Trophoblast cell (in vitro differentiated cells and primary cell): Measurements from ENCODE around the gene PRKCH.
"Not testable (repeated sequence)": the region's sequence is repeated elsewhere in the genome, so short reads cannot be mapped to it uniquely, and the experiment has no call there.

Experiments
- DNase-seq, 2 donors: peaks; one replicate each; pipeline ENCODE4 v3.0.0-alpha.2; 2016
- H2AFZ ChIP-seq: 2 replicates; pipeline ENCODE4 v1.6.1; 2013; ENCODE audit warnings: low read length, moderate library complexity, mild to moderate bottlenecking; ENCODE audit not compliant: insufficient read depth, poor library complexity
- H2AK5ac ChIP-seq: 2 replicates; pipeline ENCODE4 v1.6.1; 2013; ENCODE audit warnings: mild to moderate bottlenecking, low read length
- H2BK120ac ChIP-seq: 2 replicates; pipeline ENCODE4 v1.6.1; 2013; ENCODE audit warnings: low read length, mild to moderate bottlenecking, moderate library complexity; ENCODE audit not compliant: insufficient read depth, poor library complexity
- H2BK12ac ChIP-seq: 2 replicates; pipeline ENCODE4 v1.6.1; 2013; ENCODE audit warnings: mild to moderate bottlenecking, low read length, moderate library complexity
- H2BK5ac ChIP-seq: 2 replicates; pipeline ENCODE4 v1.6.1; 2013; ENCODE audit warnings: low read length, low read depth, moderate library complexity, mild to moderate bottlenecking; ENCODE audit not compliant: poor library complexity
- H3K14ac ChIP-seq: 2 replicates; pipeline ENCODE4 v1.6.1; 2013; ENCODE audit warnings: mild to moderate bottlenecking, low read length
- H3K18ac ChIP-seq: 2 replicates; pipeline ENCODE4 v1.6.1; 2013; ENCODE audit warnings: mild to moderate bottlenecking, low read length
- H3K23ac ChIP-seq: 2 replicates; pipeline ENCODE4 v1.6.1; 2013; ENCODE audit warnings: low read length
- H3K27ac ChIP-seq: 2 replicates; pipeline ENCODE4 v1.5.1; 2013; ENCODE audit warnings: low read depth, mild to moderate bottlenecking, inconsistent platforms, low read length, moderate library complexity
- H3K27me3 ChIP-seq: 2 replicates; pipeline ENCODE4 v1.6.1; 2013; ENCODE audit warnings: inconsistent platforms, mild to moderate bottlenecking, low read length, moderate library complexity; ENCODE audit not compliant: insufficient read depth
- H3K36me3 ChIP-seq, 2 experiments: 1 replicate in 1 of 2; 2 replicates in 1 of 2; pipeline ENCODE4 v1.6.1; 2013; ENCODE audit warnings: low read length in 2 of 2, mild to moderate bottlenecking in 2 of 2, moderate library complexity in 1 of 2; ENCODE audit not compliant: insufficient read depth in 2 of 2, control insufficient read depth in 1 of 2
- H3K4ac ChIP-seq: 2 replicates; pipeline ENCODE4 v1.6.1; 2013; ENCODE audit warnings: low read depth, mild to moderate bottlenecking, low read length, moderate library complexity
- H3K4me1 ChIP-seq, 2 experiments: 1 replicate in 1 of 2; 2 replicates in 1 of 2; pipeline ENCODE4 v1.6.1; 2013; ENCODE audit warnings: low read length in 2 of 2, mild to moderate bottlenecking in 2 of 2, moderate library complexity in 1 of 2; ENCODE audit not compliant: insufficient read depth in 2 of 2, control insufficient read depth in 1 of 2
- H3K4me2 ChIP-seq: 2 replicates; pipeline ENCODE4 v1.6.1; 2013; ENCODE audit warnings: inconsistent platforms, mild to moderate bottlenecking, low read length, moderate library complexity
- H3K4me3 ChIP-seq: 2 replicates; pipeline ENCODE4 v1.5.1; 2013; ENCODE audit warnings: mild to moderate bottlenecking, low read depth, low read length, inconsistent platforms
- H3K79me1 ChIP-seq: one replicate; pipeline ENCODE4 v1.6.1; 2013; ENCODE audit warnings: low read length
- H3K79me2 ChIP-seq: 2 replicates; pipeline ENCODE4 v1.6.1; 2013; ENCODE audit warnings: low read length, mild to moderate bottlenecking; ENCODE audit not compliant: control insufficient read depth, insufficient read depth, poor library complexity
- H3K9ac ChIP-seq: 2 replicates; pipeline ENCODE4 v1.6.1; 2013; ENCODE audit warnings: mild to moderate bottlenecking, low read length
- H3K9me3 ChIP-seq: 2 replicates; pipeline ENCODE4 v1.6.1; 2013; ENCODE audit warnings: low read depth, mild to moderate bottlenecking, control low read depth, inconsistent platforms, low read length; ENCODE audit not compliant: insufficient read depth
- H4K12ac ChIP-seq: 2 replicates; pipeline ENCODE4 v1.6.1; 2013; ENCODE audit warnings: low read depth, mild to moderate bottlenecking, low read length, moderate library complexity
- H4K8ac ChIP-seq: 2 replicates; pipeline ENCODE4 v1.6.1; 2013; ENCODE audit warnings: low read depth, mild to moderate bottlenecking, low read length, moderate library complexity
- H4K91ac ChIP-seq: one replicate; pipeline ENCODE4 v1.6.1; 2013; ENCODE audit warnings: low read depth, mild to moderate bottlenecking, low read length, moderate library complexity
- WGBS: extraction: QIAGEN DNeasy Blood & Tissue Kit; methylation state at CpG from one replicate; pipeline ENCODE4 v1.1.7; 2013; ENCODE audit warnings: missing lambda C conversion rate; ENCODE audit not compliant: insufficient read length, insufficient coverage; ENCODE audit errors: extremely low coverage; 5-methylcytosine and 5-hydroxymethylcytosine counted together

Gene PRKCH

GRCh38 chr14:61527325-61528100 lies 206.1 kb downstream of the PRKCH start:
- Histone ChIP-seq H3K79me2 (peaks cover 7% of the 10 kb centered on the region), H3K4ac (peak overlapping the region; percentile 77), H3K4me3 (no peak overlapping the region), H2AFZ (peak overlapping the region; percentile 61), H2BK120ac (peak overlapping the region; percentile 87), H3K79me1 (peaks cover 45% of the 10 kb centered on the region), H3K14ac (peak overlapping the region; percentile 71), H3K9ac (no peak overlapping the region), H3K18ac (peak overlapping the region; percentile 89), H2AK5ac (peak overlapping the region; percentile 47), H3K27ac (peak overlapping the region; percentile 100), H2BK12ac (peak overlapping the region; percentile 85), H3K36me3 (peaks cover 5 to 13% of the 10 kb centered on the region in 2 experiments), H4K8ac (peak overlapping the region; percentile 80), H3K9me3 (no peaks in the 10 kb centered on the region), H3K27me3 (no peaks in the 10 kb centered on the region), H2BK5ac (peak overlapping the region; percentile 95), H4K12ac (peak overlapping the region; percentile 45), H3K4me1 (peaks cover 34 to 45% of the 10 kb centered on the region in 2 experiments), H4K91ac (peak overlapping the region; percentile 94), H3K23ac (no peak overlapping the region), H3K4me2 (no peak overlapping the region)
- DNase-seq = peak; percentile 54 to 58
- WGBS = no CpG with 5 or more reads among the region's 10 CpGs

DNA sequence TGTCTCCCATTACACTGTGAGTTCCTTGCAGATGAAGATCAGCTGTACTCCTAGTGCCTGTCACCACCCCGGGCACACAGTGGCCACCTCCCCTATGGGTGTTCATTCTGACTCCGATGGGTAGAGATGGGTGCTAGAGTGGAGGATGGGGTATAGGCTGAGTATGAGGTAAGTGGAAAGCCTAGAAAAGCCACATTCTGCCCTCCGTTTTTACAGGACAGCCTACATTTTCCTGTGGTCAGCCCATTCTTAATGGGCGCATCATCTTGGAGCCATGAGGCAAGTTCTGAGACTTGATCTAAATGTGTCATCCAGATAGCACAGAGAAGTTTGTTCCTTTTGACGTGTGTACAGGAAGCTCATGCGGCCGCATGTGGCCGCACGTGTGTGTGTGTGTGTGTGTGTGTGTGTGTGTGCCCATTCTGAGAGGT lies 207.2 kb downstream of the PRKCH start:
- H3K9me3 ChIP-seq = no peaks in the 10 kb centered on the region
- H2BK12ac ChIP-seq = peak overlapping the region; percentile 47
- H3K4me1 ChIP-seq = peaks cover 39 to 49% of the 10 kb centered on the region in 2 experiments
- peak overlapping the region; percentile 47 for H2AK5ac ChIP-seq
- H3K79me2 ChIP-seq = peaks cover 7% of the 10 kb centered on the region
- H3K4me3 ChIP-seq = no peak overlapping the region
- peak overlapping the region; percentile 100 for H3K27ac ChIP-seq
- peak overlapping the region; percentile 54 for H2BK120ac ChIP-seq
- no CpG with 5 or more reads among the region's 9 CpGs for WGBS
- H2AFZ ChIP-seq = no peak overlapping the region
- peak overlapping the region; percentile 7 for H3K4ac ChIP-seq
- no peak overlapping the region for H3K4me2 ChIP-seq
- peak overlapping the region; percentile 94 for H4K91ac ChIP-seq
- H2BK5ac ChIP-seq = peak overlapping the region; percentile 37
- H3K36me3 ChIP-seq = peaks cover 7 to 13% of the 10 kb centered on the region in 2 experiments
- peak in 1 of 2 donors; percentile 61 for DNase-seq
- H3K9ac ChIP-seq = no peak overlapping the region
- peaks cover 46% of the 10 kb centered on the region for H3K79me1 ChIP-seq
- no peak overlapping the region for H4K12ac ChIP-seq
- no peak overlapping the region for H3K23ac ChIP-seq
- H3K14ac ChIP-seq = peak overlapping the region; percentile 38
- H3K27me3 ChIP-seq = no peaks in the 10 kb centered on the region
- peak overlapping the region; percentile 20 for H4K8ac ChIP-seq
- peak overlapping the region; percentile 32 for H3K18ac ChIP-seq

- H4K12ac ChIP-seq, H3K79me2 ChIP-seq, H3K14ac ChIP-seq, H3K4ac ChIP-seq, H3K4me3 ChIP-seq, H2AFZ ChIP-seq, H3K23ac ChIP-seq, H4K8ac ChIP-seq, H2BK12ac ChIP-seq, H3K9me3 ChIP-seq, H3K18ac ChIP-seq, DNase-seq, H3K27me3 ChIP-seq, H2BK120ac ChIP-seq, H3K4me2 ChIP-seq, H3K9ac ChIP-seq, H2AK5ac ChIP-seq, H3K27ac ChIP-seq, H2BK5ac ChIP-seq: not testable (repeated sequence)
- Histone ChIP-seq H3K36me3 (peaks cover 7 to 15% of the 10 kb centered on the region in 2 experiments), H3K79me1 (peaks cover 44% of the 10 kb centered on the region), H3K4me1 (peaks cover 39 to 48% of the 10 kb centered on the region in 2 experiments), H4K91ac (peak overlapping the region; percentile 94)
- WGBS = no CpG with 5 or more reads among the region's 5 CpGs
These were observed 208.0 kb downstream of the PRKCH start for GRCh38 chr14:61529360-61529759.

DNA sequence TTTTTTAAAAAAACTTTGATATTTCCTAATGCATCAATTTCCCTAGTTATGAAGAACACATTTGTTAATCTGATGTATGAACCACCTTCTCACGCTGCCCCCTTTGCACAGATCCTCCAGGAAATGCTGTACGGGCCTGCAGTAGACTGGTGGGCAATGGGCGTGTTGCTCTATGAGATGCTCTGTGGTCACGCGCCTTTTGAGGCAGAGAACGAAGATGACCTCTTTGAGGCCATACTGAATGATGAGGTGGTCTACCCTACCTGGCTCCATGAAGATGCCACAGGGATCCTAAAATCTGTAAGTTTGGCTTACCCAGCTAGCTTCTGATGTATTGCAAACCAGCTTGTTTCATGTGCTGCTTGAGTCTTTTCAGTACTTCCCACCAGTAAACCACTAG lies 208.9 kb downstream of the PRKCH start:
- Histone ChIP-seq H3K18ac (peak overlapping the region; percentile 37), H2BK120ac (no peak overlapping the region), H3K9ac (no peak overlapping the region), H3K23ac (no peak overlapping the region), H3K27ac (no peak overlapping the region), H4K91ac (no peak overlapping the region), H2BK12ac (no peak overlapping the region), H2BK5ac (no peak overlapping the region), H3K79me2 (peaks cover 7% of the 10 kb centered on the region), H2AK5ac (no peak overlapping the region), H3K4me3 (no peak overlapping the region), H4K8ac (no peak overlapping the region), H4K12ac (no peak overlapping the region), H3K4ac (peak overlapping the region; percentile 36), H3K27me3 (no peaks in the 10 kb centered on the region), H3K4me2 (no peak overlapping the region), H3K14ac (no peak overlapping the region), H3K4me1 (peaks cover 36 to 42% of the 10 kb centered on the region in 2 experiments), H3K79me1 (peaks cover 37% of the 10 kb centered on the region), H2AFZ (no peak overlapping the region), H3K36me3 (peaks cover 7 to 15% of the 10 kb centered on the region in 2 experiments), H3K9me3 (no peaks in the 10 kb centered on the region)
- no peak for DNase-seq
- WGBS = no CpG with 5 or more reads among the region's 6 CpGs
